ENCODE measurements around the gene ERFL.

The ERFL gene

DNA sequence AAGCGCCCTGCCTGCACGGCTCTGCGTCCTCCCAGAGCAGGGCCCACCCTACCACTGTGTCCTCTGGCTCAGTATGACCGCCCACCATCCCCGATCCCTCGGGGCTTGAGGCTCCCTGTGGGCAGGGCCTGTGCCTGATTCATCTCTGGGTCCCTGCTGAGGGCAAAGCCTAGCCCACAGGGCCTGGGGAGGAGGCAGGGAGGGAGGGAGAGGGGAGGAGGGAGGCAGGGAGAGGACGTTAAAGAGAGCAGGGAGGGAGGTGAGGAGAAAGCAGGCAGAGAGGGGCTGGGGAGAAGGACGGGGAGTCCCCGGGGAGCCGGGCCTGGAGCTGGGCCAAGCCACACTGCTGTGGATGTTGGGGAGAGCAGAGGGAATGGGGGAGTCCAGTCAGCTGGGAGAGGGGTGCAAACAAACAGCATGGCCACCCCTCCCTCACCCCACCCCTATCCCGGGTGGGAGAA is 4.0 kb upstream of the ERFL start:
- no peak for TF ChIP-seq SPI1 (IDR thresholded peaks at IDR 0.05; ENCODE audit: borderline replicate concordance, low read depth)
- TF ChIP-seq POLR2AphosphoS5 (IDR thresholded peaks at IDR 0.05; ENCODE audit: low read depth): no peak
- TF ChIP-seq, protein P1, sequence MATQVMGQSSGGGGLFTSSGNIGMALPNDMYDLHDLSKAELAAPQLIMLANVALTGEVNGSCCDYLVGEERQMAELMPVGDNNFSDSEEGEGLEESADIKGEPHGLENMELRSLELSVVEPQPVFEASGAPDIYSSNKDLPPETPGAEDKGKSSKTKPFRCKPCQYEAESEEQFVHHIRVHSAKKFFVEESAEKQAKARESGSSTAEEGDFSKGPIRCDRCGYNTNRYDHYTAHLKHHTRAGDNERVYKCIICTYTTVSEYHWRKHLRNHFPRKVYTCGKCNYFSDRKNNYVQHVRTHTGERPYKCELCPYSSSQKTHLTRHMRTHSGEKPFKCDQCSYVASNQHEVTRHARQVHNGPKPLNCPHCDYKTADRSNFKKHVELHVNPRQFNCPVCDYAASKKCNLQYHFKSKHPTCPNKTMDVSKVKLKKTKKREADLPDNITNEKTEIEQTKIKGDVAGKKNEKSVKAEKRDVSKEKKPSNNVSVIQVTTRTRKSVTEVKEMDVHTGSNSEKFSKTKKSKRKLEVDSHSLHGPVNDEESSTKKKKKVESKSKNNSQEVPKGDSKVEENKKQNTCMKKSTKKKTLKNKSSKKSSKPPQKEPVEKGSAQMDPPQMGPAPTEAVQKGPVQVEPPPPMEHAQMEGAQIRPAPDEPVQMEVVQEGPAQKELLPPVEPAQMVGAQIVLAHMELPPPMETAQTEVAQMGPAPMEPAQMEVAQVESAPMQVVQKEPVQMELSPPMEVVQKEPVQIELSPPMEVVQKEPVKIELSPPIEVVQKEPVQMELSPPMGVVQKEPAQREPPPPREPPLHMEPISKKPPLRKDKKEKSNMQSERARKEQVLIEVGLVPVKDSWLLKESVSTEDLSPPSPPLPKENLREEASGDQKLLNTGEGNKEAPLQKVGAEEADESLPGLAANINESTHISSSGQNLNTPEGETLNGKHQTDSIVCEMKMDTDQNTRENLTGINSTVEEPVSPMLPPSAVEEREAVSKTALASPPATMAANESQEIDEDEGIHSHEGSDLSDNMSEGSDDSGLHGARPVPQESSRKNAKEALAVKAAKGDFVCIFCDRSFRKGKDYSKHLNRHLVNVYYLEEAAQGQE (IDR thresholded peaks at IDR 0.05; ENCODE audit: insufficient replicate concordance, low read depth): no peak
- TF ChIP-seq, protein P2, sequence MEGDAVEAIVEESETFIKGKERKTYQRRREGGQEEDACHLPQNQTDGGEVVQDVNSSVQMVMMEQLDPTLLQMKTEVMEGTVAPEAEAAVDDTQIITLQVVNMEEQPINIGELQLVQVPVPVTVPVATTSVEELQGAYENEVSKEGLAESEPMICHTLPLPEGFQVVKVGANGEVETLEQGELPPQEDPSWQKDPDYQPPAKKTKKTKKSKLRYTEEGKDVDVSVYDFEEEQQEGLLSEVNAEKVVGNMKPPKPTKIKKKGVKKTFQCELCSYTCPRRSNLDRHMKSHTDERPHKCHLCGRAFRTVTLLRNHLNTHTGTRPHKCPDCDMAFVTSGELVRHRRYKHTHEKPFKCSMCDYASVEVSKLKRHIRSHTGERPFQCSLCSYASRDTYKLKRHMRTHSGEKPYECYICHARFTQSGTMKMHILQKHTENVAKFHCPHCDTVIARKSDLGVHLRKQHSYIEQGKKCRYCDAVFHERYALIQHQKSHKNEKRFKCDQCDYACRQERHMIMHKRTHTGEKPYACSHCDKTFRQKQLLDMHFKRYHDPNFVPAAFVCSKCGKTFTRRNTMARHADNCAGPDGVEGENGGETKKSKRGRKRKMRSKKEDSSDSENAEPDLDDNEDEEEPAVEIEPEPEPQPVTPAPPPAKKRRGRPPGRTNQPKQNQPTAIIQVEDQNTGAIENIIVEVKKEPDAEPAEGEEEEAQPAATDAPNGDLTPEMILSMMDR (IDR thresholded peaks at IDR 0.05; ENCODE audit: insufficient read depth, low read length): no peak
- no peak for TF ChIP-seq GABPA (IDR thresholded peaks at IDR 0.05; ENCODE audit: low read depth)
- Histone ChIP-seq H3K4me3 (replicated peaks; ENCODE audit: insufficient read depth, low read length) (no peak overlapping the region), H3K27ac (replicated peaks) (no peak overlapping the region), H3K27me3 (ENCODE audit: insufficient read depth, poor library complexity, severe bottlenecking) (peaks cover 23% of the 10 kb centered on the region)
- no peak for DNase-seq (ENCODE audit: low read depth in 1 of 2, low spot score in 1 of 2)

DNA sequence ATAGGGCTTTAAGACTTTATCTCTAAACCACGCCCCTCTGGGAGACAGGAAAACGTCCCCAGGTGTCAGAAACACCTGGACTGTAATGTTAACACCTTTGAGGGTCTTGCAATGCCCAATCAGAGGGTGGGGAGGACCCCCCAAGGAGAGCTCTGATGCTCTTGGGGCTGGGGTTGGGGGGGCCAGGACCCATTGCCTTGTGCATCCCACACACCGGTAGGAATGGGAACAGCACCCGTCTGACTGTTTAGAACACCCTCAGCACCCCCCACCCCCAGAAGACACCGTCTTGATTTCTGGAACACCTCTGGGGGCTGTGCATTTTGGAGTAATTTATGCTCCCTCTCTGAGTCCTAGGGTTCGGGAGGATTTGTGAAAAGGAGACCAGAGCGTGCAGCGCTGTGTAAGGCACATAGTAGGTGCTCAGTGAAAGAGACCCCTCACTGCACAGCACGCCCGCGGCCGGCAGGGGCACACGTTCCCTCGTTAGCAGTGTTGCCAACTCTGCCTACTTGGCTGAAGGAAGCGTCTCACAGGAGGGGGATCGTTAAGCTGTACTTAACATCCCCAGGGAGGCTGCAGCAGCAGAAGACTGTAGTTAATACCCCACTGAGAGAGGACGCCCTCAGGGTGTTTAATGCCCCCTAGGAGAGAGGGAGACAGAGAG is 2.8 kb upstream of the ERFL start:
- Histone ChIP-seq H3K27ac (replicated peaks) (no peak overlapping the region), H3K4me3 (replicated peaks; ENCODE audit: insufficient read depth, low read length) (no peak overlapping the region), H3K27me3 (ENCODE audit: insufficient read depth, poor library complexity, severe bottlenecking) (peaks cover 33% of the 10 kb centered on the region)
- TF ChIP-seq, protein P2 (IDR thresholded peaks at IDR 0.05; ENCODE audit: insufficient read depth, low read length): no peak
- TF ChIP-seq POLR2AphosphoS5 (IDR thresholded peaks at IDR 0.05; ENCODE audit: low read depth) (no peak), GABPA (IDR thresholded peaks at IDR 0.05; ENCODE audit: low read depth) (no peak), SPI1 (IDR thresholded peaks at IDR 0.05; ENCODE audit: borderline replicate concordance, low read depth) (no peak)
- TF ChIP-seq, protein P1 (IDR thresholded peaks at IDR 0.05; ENCODE audit: insufficient replicate concordance, low read depth): no peak
- no peak for DNase-seq (ENCODE audit: low read depth in 1 of 2, low spot score in 1 of 2)

DNA sequence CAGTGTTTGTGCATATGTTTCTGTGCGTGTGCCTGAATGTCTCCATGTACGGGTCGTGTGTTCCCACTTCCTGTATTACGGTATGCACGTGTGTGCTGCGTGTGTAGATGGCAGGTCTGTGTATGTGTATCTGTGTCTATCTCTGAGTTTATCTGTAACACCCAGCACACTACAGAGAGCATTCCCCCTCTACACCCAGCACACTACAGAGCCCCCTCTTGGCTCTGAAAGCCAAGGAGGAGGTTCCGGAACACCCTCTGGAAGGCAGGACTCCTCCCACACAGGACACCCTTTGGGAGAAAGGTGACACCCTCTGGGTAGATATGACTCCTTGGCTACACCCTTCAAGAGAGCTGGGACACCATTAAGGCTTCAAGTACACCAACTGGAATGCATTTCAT is 2.1 kb upstream of the ERFL start:
- Histone ChIP-seq H3K4me3 (replicated peaks; ENCODE audit: insufficient read depth, low read length) (no peak overlapping the region), H3K27me3 (ENCODE audit: insufficient read depth, poor library complexity, severe bottlenecking) (peaks cover 33% of the 10 kb centered on the region), H3K27ac (replicated peaks) (no peak overlapping the region)
- TF ChIP-seq GABPA (IDR thresholded peaks at IDR 0.05; ENCODE audit: low read depth) (no peak), POLR2AphosphoS5 (IDR thresholded peaks at IDR 0.05; ENCODE audit: low read depth) (no peak), SPI1 (IDR thresholded peaks at IDR 0.05; ENCODE audit: borderline replicate concordance, low read depth) (no peak)
- TF ChIP-seq, protein P2 (IDR thresholded peaks at IDR 0.05; ENCODE audit: insufficient read depth, low read length): no peak
- TF ChIP-seq, protein P1 (IDR thresholded peaks at IDR 0.05; ENCODE audit: insufficient replicate concordance, low read depth): no peak
- no peak for DNase-seq (ENCODE audit: low read depth in 1 of 2, low spot score in 1 of 2)
